Measurements from ENCODE around the gene C19orf25.

The C19orf25 gene

DNA sequence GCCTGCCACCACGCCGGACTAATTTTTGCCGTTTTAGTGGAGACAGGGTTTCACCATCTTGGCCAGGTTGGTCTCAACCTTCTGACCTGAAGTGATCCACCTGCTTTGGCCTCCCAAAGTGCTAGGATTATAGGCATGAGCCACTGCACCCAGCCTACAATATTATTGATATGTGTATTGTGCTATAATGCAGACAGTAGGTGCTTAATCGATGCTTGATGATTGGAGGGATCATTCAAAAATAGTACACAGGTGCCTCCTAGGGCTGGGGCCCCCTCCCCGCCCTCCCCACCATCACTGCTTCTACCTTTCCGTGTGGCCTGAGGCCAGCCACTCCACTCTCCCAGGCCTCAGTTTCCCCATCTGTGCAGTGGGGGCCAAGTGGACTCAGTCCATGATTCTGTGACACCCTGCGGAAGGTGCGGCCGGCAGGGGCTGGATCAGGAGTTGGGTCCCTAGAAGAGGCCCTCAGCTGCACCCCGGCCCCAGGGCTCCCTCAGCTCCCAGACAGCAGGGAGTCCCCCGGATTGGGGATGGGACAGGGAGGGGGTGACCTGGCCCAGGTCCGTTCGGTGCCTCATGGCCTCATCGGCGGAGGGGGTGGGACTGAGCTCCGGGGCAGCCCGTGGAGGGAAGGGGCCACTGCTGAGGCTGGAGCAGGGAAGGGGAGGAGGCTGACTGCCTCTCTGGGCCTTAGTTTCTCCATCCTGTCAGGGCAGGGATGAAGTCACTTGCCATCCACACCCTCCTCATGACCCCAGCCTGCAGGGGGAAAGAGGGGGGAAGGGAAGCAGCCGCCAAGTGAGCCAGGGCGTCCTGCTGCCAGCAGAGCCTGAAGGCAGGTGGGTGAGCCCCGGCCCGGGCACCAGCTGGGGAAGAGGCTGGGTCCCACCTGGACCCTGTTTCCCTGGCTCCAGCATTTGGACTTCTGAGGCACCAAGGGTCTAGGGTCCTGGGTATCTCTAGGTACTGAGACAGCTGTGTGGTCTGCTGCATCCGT, 32.6 kb upstream of the C19orf25 start:
- DNase-seq (ENCODE audit: low read depth): no peak
- TF ChIP-seq, protein P1, sequence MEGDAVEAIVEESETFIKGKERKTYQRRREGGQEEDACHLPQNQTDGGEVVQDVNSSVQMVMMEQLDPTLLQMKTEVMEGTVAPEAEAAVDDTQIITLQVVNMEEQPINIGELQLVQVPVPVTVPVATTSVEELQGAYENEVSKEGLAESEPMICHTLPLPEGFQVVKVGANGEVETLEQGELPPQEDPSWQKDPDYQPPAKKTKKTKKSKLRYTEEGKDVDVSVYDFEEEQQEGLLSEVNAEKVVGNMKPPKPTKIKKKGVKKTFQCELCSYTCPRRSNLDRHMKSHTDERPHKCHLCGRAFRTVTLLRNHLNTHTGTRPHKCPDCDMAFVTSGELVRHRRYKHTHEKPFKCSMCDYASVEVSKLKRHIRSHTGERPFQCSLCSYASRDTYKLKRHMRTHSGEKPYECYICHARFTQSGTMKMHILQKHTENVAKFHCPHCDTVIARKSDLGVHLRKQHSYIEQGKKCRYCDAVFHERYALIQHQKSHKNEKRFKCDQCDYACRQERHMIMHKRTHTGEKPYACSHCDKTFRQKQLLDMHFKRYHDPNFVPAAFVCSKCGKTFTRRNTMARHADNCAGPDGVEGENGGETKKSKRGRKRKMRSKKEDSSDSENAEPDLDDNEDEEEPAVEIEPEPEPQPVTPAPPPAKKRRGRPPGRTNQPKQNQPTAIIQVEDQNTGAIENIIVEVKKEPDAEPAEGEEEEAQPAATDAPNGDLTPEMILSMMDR (IDR thresholded peaks at IDR 0.05; ENCODE audit: low read length, missing control alignments): no peak
- no peak overlapping the region for H3K4me3 ChIP-seq (replicated peaks; ENCODE audit: low read depth, low read length)

DNA sequence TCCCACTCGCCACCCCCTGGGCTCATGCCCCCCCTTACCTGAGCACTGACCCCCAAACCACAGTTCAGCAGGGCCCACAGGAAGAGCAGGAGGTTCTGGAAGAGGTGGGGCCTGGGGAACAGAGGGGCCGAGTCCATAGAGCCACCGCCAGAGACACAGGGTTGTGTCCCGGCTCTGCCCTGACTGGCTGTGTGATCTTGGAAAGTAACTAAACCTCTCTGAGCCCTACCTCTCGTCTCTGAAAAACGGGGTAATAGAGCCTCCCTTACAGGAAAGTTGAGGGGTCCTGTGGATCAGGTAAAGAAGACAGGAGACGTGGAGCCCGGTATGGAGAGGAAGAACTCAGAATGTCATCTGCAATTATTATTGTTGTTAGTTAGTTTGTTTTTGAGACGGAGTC, 31.8 kb upstream of the C19orf25 start:
- TF ChIP-seq, protein P1 (IDR thresholded peaks at IDR 0.05; ENCODE audit: low read length, missing control alignments): no peak

DNA sequence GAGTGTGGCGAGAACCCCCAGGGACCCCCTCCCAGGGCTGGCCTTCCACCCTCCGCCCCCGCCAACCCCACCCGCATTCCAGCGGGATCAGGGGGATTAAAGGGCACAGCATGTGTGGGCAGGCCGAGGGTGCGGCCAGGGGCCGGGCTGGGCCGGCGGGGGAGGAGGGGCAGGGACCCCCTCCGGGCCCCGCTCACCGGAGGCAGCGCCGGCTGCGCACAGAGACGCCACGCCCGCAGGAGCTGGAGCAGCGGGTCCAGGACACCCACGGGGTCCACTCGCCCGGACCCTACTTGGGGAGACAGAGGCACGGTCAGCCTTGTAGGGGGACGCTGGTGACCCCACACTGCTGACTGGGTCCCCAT, 31.4 kb upstream of the C19orf25 start:
- TF ChIP-seq, protein P1 (IDR thresholded peaks at IDR 0.05; ENCODE audit: low read length, missing control alignments): no peak
- DNase-seq (ENCODE audit: low read depth): no peak
- H3K4me3 ChIP-seq (replicated peaks; ENCODE audit: low read depth, low read length): no peak overlapping the region

More for the DNA sequence above, 31.8 kb upstream of the C19orf25 start:
- no peak for DNase-seq (ENCODE audit: low read depth)
- H3K4me3 ChIP-seq (replicated peaks; ENCODE audit: low read depth, low read length): no peak overlapping the region

DNA sequence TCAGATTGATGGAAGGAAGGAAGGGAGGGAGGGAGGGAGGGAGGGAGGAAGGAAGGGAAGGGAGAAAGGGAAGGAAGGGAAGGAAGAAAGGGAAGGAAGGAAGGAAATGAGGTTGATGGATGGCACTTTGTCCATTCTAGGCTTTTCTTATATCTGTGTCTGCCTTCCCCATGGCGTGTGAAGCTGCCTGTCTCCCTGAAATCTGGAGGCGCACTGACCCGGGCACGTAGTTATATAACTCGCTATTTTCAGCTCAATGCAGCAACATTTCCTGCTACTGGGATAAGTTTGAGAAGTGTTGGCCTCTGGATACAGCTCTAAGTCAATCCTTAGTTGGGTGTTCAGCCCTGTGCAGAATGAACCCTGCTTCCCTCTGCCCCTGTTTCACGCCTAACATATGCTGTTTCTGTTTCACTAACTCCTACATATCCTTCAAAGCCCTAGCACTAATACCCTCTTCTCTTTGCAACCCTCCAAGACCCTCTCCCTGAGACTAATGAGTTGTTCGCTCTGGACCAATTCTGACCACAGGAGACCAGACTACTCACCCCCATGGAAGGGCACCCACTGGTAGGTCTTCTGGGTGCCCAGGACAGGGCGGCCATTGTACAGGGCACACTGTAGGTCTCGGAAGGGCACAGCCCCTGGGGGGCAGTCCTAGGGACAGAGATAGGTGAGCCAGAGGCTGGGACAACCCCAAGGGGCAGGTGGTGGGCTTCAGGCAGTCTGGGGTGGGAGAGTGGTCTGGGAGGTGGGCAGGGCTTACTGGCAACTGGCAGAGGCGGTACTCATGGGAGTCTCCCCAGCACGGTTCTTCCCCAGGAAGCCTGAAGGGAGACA, 30.8 kb upstream of the C19orf25 start:
- TF ChIP-seq, protein P1 (IDR thresholded peaks at IDR 0.05; ENCODE audit: low read length, missing control alignments): no peak
- DNase-seq (ENCODE audit: low read depth): no peak
- no peak overlapping the region for H3K4me3 ChIP-seq (replicated peaks; ENCODE audit: low read depth, low read length)

DNA sequence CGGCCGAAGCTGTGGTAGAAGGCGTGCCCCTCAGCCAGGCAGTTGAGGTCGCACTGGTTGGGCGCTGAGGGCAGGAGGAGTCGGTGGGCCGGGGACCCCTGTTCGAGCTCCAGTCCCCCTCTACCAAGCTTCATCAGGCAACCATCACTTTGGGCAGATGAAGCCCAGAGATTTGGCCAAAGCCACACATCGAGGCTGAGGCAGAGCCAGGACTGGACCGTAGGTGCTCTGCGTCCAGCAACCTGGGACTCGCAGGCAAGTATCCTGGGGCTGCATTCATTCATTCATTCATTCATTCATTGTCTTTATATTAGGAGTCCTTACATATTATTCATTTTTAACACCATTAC, 29.5 kb upstream of the C19orf25 start:
- peak overlapping the region; percentile 37 for H3K4me3 ChIP-seq (replicated peaks; ENCODE audit: low read depth, low read length)
- DNase-seq (ENCODE audit: low read depth): no peak
- TF ChIP-seq, protein P1 (IDR thresholded peaks at IDR 0.05; ENCODE audit: low read length, missing control alignments): no peak

DNA sequence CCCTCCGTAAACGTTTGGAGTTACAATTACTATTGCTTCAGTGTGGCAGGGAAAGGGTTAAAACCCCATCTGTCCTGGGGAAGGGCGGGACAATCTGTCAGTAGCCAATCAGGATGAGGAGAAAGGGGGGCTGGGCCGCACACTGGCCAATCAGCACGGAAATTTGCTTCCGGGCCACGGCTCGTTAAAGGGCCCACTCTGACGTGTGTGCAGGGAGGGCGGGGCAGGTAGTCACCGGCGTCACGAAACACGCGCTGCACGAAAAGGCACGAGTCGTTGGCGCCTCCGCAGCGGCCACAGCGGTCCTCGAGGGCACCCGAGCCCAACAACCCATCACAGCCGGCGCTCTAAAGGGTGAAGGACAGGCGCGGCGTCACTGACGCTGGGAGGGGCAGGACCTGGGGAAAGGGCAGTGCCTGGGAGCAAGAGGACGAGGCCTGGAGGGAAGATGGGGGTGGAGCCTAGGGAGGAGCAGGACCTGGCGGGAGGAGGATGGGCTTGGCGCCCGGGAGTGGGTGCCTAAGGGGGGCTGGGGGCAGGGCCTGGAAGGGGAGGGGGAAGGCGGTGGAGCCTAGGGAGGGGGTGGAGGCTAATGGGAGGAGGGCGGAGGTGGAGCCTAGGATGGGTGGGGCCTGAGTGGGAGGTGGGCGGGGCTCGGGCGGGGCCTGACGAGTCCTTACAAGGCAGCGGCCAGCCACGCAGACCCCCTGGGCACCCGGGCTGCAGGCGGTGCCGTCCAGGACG, 28.9 kb upstream of the C19orf25 start:
- DNase-seq (ENCODE audit: low read depth): peak; percentile 97
- TF ChIP-seq, protein P1 (IDR thresholded peaks at IDR 0.05; ENCODE audit: low read length, missing control alignments): no peak
- peak overlapping the region; percentile 57 for H3K4me3 ChIP-seq (replicated peaks; ENCODE audit: low read depth, low read length)
